HG03135 (cell line): ENCODE measurements around the gene GRIK2.

ENCODE experiments used
- ATAC-seq: cut with Tn5 transposase; IDR thresholded peaks from one replicate; pipeline ENCODE4 v1.9.1; 2021; ENCODE audit warnings: mild to moderate bottlenecking, moderate library complexity; ENCODE audit not compliant: unreplicated experiment

GRIK2 gene

GRCh38 chr6:101760843-101761621 is 367.5 kb downstream of the GRIK2 start:
- ATAC-seq = no peak

- ATAC-seq = no peak
These were observed 369.3 kb downstream of the GRIK2 start for GRCh38 chr6:101762851-101763250.

GRCh38 chr6:101765281-101765680 is 371.8 kb downstream of the GRIK2 start:
- ATAC-seq = no peak

- ATAC-seq = no peak
These were observed 376.6 kb downstream of the GRIK2 start for GRCh38 chr6:101770116-101770515.

- ATAC-seq = no peak
These were observed 383.4 kb downstream of the GRIK2 start for GRCh38 chr6:101776919-101777350.

GRCh38 chr6:101777646-101778045 is 384.1 kb downstream of the GRIK2 start:
- no peak for ATAC-seq

- ATAC-seq = no peak
These were observed 385.7 kb downstream of the GRIK2 start for GRCh38 chr6:101779051-101779844.

GRCh38 chr6:101783287-101783686 is 389.8 kb downstream of the GRIK2 start:
- ATAC-seq = no peak

- no peak for ATAC-seq
These were observed 390.6 kb downstream of the GRIK2 start for GRCh38 chr6:101784094-101784493.

GRCh38 chr6:101799531-101799930 is 406.0 kb downstream of the GRIK2 start:
- ATAC-seq = no peak

GRCh38 chr6:101800598-101800997 is 407.1 kb downstream of the GRIK2 start:
- no peak for ATAC-seq

- ATAC-seq = no peak
These were observed 409.6 kb downstream of the GRIK2 start for GRCh38 chr6:101803136-101803535.

GRCh38 chr6:101806241-101806640 is 412.7 kb downstream of the GRIK2 start:
- no peak for ATAC-seq

- no peak for ATAC-seq
These were observed 417.6 kb downstream of the GRIK2 start for GRCh38 chr6:101811108-101811507.

GRCh38 chr6:101816716-101817115 is 423.2 kb downstream of the GRIK2 start:
- no peak for ATAC-seq

- ATAC-seq = no peak
These were observed 424.5 kb downstream of the GRIK2 start for GRCh38 chr6:101818051-101818450.

GRCh38 chr6:101824551-101825345 is 431.2 kb downstream of the GRIK2 start:
- ATAC-seq = no peak

GRCh38 chr6:101826269-101826668 is 432.8 kb downstream of the GRIK2 start:
- ATAC-seq = no peak

GRCh38 chr6:101826678-101827077 is 433.2 kb downstream of the GRIK2 start:
- no peak for ATAC-seq

- ATAC-seq = no peak
These were observed 437.1 kb downstream of the GRIK2 start for GRCh38 chr6:101830501-101831031.

GRCh38 chr6:101832371-101832770 is 438.9 kb downstream of the GRIK2 start:
- ATAC-seq = no peak
